Measurements from ENCODE around the gene BTNL8.

The BTNL8 gene, protein sequence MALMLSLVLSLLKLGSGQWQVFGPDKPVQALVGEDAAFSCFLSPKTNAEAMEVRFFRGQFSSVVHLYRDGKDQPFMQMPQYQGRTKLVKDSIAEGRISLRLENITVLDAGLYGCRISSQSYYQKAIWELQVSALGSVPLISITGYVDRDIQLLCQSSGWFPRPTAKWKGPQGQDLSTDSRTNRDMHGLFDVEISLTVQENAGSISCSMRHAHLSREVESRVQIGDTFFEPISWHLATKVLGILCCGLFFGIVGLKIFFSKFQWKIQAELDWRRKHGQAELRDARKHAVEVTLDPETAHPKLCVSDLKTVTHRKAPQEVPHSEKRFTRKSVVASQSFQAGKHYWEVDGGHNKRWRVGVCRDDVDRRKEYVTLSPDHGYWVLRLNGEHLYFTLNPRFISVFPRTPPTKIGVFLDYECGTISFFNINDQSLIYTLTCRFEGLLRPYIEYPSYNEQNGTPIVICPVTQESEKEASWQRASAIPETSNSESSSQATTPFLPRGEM

GRCh38 chr5:180898621-180899246 is at the start of gene BTNL8:
TSS of gene BTNL8 (plus strand) at chr5:180899159. CDS start at chr5:180899311, 152 bp downstream.
- TF ChIP-seq CTCF (IDR thresholded peaks at IDR 0.05; ENCODE audit: extremely low read depth, insufficient read depth, missing control alignments): no peak
- no peak for DNase-seq (ENCODE audit: low spot score)
- in situ Hi-C loops (cut with MboI; ENCODE audit: low pct_unique_long_range_greater_than_20kb, low sequenced_read_pairs, unreplicated experiment): no loop called here

- TF ChIP-seq CTCF (IDR thresholded peaks at IDR 0.05; ENCODE audit: extremely low read depth, insufficient read depth, missing control alignments): no peak
- in situ Hi-C loops (cut with MboI; ENCODE audit: low pct_unique_long_range_greater_than_20kb, low sequenced_read_pairs, unreplicated experiment): no loop called here
- no peak for DNase-seq (ENCODE audit: low spot score)
Measured at GRCh38 chr5:180849827-180850226, 49.1 kb upstream of the BTNL8 start.

DNA sequence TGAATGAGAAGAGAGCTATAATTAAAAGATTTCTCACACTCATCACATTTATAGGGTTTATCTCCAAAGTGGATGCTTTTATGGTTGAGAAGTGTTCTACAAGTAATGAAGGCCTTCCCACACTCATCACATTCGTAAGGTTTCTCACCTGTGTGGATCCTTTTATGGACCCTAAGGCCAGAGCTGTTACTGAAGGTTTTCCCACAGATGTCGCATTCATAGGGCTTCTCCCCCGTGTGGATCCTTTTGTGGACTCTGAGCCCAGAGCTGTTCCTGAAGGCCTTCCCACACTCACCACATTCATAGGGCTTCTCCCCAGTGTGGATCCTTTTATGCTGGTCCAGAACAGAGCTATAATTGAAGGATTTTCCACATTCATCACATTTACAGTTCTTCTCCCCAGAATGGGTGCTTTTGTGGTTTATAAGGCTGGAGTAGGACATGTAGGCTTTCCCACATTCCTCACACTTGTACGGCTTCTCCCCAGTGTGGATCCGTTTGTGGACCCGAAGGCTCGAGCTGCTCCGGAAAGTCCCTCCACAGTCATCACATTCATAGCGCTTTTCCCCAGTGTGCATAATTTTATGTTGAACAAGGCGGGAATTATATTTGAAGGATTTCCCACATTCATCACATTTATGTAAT is 48.4 kb upstream of the BTNL8 start:
- in situ Hi-C loops (cut with MboI; ENCODE audit: low pct_unique_long_range_greater_than_20kb, low sequenced_read_pairs, unreplicated experiment): no loop called here
- TF ChIP-seq CTCF (IDR thresholded peaks at IDR 0.05; ENCODE audit: extremely low read depth, insufficient read depth, missing control alignments): no peak

DNA sequence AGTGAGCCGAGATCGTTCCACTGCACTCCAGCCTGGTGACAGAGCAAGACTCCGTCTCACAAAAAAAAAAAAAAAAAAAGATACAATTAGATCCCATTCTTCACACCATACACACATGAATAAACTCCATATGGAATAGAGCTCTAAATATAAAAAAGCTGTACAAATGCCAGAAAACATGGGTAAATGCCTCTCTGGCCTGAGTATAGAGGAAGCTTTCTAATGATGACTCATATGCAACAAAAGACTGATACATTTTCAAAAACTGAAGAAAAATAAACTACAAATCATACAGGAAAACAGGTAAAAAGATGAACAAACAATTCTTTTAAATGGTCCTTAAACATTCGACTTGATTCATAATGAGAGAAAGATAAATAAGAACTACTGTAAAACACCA is 46.5 kb upstream of the BTNL8 start:
- in situ Hi-C loops (cut with MboI; ENCODE audit: low pct_unique_long_range_greater_than_20kb, low sequenced_read_pairs, unreplicated experiment): no loop called here
- DNase-seq (ENCODE audit: low spot score): no peak
- no peak for TF ChIP-seq CTCF (IDR thresholded peaks at IDR 0.05; ENCODE audit: extremely low read depth, insufficient read depth, missing control alignments)

More for the DNA sequence above, 48.4 kb upstream of the BTNL8 start:
- DNase-seq (ENCODE audit: low spot score): no peak

DNA sequence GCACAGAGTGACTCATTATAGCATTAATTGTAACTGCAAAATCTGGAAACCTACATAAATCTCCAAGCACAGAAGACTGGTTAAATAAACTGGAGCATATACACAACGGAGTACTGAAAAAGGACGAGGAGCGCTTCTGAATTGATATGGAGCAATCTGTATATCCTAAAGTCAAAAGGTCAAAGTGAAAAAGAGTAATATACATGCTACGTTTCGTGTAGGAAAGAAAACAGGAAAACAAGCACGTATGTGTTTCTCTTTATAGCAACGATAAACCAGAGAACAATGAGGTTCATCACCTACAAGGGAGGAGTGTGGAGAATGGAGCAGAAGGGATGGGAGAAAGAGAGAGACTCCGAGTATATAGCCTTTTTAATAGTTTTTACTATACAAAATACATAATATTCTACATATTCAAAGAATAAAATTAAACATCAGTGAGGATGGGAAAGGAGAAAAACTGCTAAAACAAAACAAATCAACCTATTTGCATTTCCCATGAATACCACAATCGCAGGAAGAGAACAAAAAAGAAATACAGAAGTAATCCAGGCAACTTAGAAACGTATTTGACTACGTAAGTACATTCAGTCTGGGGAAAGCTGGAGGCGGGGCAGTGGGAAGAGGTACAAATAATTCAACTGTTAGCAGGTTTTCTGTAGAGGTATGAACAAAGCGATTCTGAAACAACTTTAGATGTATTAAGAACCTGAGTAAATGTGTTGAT is 45.7 kb upstream of the BTNL8 start:
- in situ Hi-C loops (cut with MboI; ENCODE audit: low pct_unique_long_range_greater_than_20kb, low sequenced_read_pairs, unreplicated experiment): no loop called here
- TF ChIP-seq CTCF (IDR thresholded peaks at IDR 0.05; ENCODE audit: extremely low read depth, insufficient read depth, missing control alignments): no peak
- no peak for DNase-seq (ENCODE audit: low spot score)

DNA sequence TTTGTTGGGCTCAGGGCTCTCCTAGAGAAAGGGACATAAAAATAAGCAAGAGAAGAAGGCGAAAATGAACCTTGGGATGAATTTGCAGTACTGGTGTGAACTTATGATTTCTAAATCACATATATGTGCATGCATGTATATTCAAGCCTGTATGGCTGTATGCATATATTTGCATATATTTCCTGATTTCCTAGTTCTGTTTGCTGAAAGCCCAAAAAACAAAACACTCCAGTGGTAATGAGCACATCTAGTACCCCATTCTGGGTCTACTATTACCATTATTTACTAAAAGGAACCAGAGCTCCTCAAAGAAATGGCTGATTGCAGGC is 45.1 kb upstream of the BTNL8 start:
- in situ Hi-C loops (cut with MboI; ENCODE audit: low pct_unique_long_range_greater_than_20kb, low sequenced_read_pairs, unreplicated experiment): no loop called here
- no peak for DNase-seq (ENCODE audit: low spot score)
- no peak for TF ChIP-seq CTCF (IDR thresholded peaks at IDR 0.05; ENCODE audit: extremely low read depth, insufficient read depth, missing control alignments)
